Measurements from ENCODE around the gene FSD1. TPM values are rescaled to one million over a fixed set of nuclear protein-coding genes. Genes with fewer than 3 reads are reported as not detected.

Gene FSD1
- total and polyA plus RNA-seq, 10 of the 15 experiments (the other 5 are each of a cell fraction or from before 2014, with no cell fraction given) = 0.15 to 5.1 (median 4.0) TPM; not detected in 1

DNA sequence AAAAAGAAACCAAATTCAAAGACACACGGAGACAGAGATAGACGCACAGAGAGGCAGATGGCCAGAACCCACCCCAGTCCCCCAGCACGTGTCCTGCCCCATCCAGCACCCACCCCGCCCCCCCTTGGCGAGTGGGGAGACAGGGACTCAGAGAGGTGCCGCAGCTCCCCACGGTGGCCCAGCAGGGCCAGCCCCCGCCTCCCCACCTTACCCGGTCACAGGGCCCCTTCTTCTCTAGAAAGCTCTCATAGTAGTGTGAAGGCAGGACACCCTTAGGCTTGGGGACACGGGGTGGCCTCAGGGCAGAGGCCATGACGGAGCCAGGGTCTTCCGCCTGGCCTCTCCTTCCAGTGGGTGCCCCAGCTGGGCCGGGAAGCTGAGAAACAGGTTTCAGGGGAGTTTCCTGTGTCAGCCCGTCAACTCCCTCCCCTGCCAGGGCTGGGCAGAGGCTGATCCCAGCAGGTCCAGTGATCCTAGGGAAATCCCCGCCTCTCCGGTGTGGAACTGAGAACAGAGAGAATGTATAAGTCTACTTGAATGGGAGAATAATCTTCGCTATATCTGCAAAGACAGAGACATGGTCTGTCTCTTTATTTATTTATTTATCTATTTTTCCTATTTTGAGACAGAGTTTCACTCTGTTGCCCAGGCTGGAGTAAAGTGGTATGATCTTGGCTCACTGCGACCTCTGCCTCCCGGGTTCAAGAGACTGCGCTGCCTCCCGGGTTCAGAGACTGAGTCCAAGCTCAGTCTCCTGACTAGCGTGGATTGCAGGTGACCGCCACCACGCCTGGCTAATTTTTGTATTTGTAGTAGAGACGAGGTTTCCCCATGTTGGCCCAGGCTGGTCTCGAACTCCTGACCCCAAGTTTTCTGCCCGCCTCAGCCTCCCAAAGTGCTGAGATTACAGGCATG lies 34.3 kb downstream of the FSD1 start, which contains the start of gene STAP2:
Gene STAP2, minus strand, starts transcription at position 387 of the 915 bp plus-strand sequence. Its CDS starts 74 bp downstream, at position 313.
- H3K27ac ChIP-seq (ENCODE audit: control insufficient read depth, insufficient read depth) = peak within 1 kb of the TSS; percentile 81
- ChIA-PET SMC1A (ENCODE audit: uncharacterized antibody, unreplicated experiment) (interaction anchor here (0.8 to 2.3 kb wide), 3 partner anchors 14 to 351 kb away, joined by 4 to 8 read pairs (median 4); partner anchors contain the start of gene CHAF1A), POLR2A (interaction anchor here (0.5 to 0.8 kb wide), 2 partner anchors 29 to 60 kb away, joined by 3 read pairs; no protein-coding TSS in a partner anchor), RAD21 (ENCODE audit: unreplicated experiment) (interaction anchor here (0.7 kb wide), 1 partner anchor 11 kb away, joined by 4 read pairs; no protein-coding TSS in a partner anchor), CTCF (interaction anchor here (0.8 to 2.4 kb wide), 4 partner anchors 14 to 72 kb away, joined by 3 to 10 read pairs (median 4); partner anchors contain the start of gene CHAF1A)
- H3K4me3 ChIP-seq = peak within 1 kb of the TSS; percentile 85
- peaks cover 7% of the 10 kb centered on the region for H3K4me1 ChIP-seq (ENCODE audit: control insufficient read depth, insufficient read depth, low read length)
- H3K36me3 ChIP-seq (ENCODE audit: control insufficient read depth in 2 of 2, insufficient read depth in 2 of 2, low read length in 1 of 2) = no peaks in the 10 kb centered on the region
- ATAC-seq (no peak), DNase-seq (ENCODE audit: low read depth, low spot score) (no peak), FAIRE-seq (no peak)
- H3K9me3 ChIP-seq (replicated peaks; ENCODE audit: control insufficient read depth, insufficient read depth, low read length) = no peaks in the 10 kb centered on the region
- intact Hi-C loops (cut with micrococcal nuclease; ENCODE audit: unreplicated experiment) = no loop called here
- no TSS peak for BruUV-seq (replicated peaks)
- WGBS (ENCODE audit: insufficient coverage, insufficient replicate concordance, low lambda C conversion rate, missing lambda C conversion rate) = 51% methylated on average over 27 of the region's 27 CpGs
- H3K79me2 ChIP-seq (ENCODE audit: control insufficient read depth, insufficient read depth, low read length) = no peaks in the 10 kb centered on the region
- peak within 1 kb of the TSS; percentile 72 for H3K9ac ChIP-seq (ENCODE audit: control insufficient read depth, insufficient read depth, low read length)
- H2AFZ ChIP-seq (ENCODE audit: control insufficient read depth, low read depth, low read length) = peak within 1 kb of the TSS; percentile 83
- H3K27me3 ChIP-seq (replicated peaks in 1 of 2; ENCODE audit: control insufficient read depth in 2 of 2, insufficient read depth in 2 of 2, low read length in 1 of 2) = no peaks in the 10 kb centered on the region
- H3K4me2 ChIP-seq (ENCODE audit: control insufficient read depth, insufficient read depth) = peak within 1 kb of the TSS; percentile 87
- no peaks in the 10 kb centered on the region for H4K20me1 ChIP-seq (ENCODE audit: control insufficient read depth, insufficient read depth)
- in situ Hi-C loops (cut with MboI) = no loop called here
- TF ChIP-seq STAT3 (IDR thresholded peaks at IDR 0.05; ENCODE audit: low read depth, low read length) (no peak), SREBF1 (IDR thresholded peaks at IDR 0.05; ENCODE audit: low read length) (no peak), IKZF1 (conservative IDR thresholded peaks at IDR 0.05) (0 out of 2 replicates have a peak, but pooled peaks have one; percentile 29), IRF4 (IDR thresholded peaks at IDR 0.05; ENCODE audit: low read depth, low read length) (no peak), MEF2A (IDR thresholded peaks at IDR 0.05; ENCODE audit: insufficient read depth, low read depth, low read length) (no peak), ZNF384 (IDR thresholded peaks at IDR 0.05; ENCODE audit: borderline replicate concordance, low read depth, low read length) (no peak), CHD4 (IDR thresholded peaks at IDR 0.05) (no peak), RAD21 (IDR thresholded peaks at IDR 0.05; ENCODE audit: insufficient read depth, low read depth, low read length) (no peak), ATF3 (IDR thresholded peaks at IDR 0.05; ENCODE audit: borderline replicate concordance, extremely low read depth, low read depth, low read length) (no peak), SPI1 (IDR thresholded peaks at IDR 0.05; ENCODE audit: borderline replicate concordance, insufficient read depth, low read depth, low read length) (0 out of 2 replicates have a peak, but pooled peaks have one; percentile 1), REST (IDR thresholded peaks at IDR 0.05; ENCODE audit: low read depth, low read length) (no peak), BCLAF1 (IDR thresholded peaks at IDR 0.05) (no peak), RUNX3 (IDR thresholded peaks at IDR 0.05; ENCODE audit: low read length) (no peak), ZNF207 (IDR thresholded peaks at IDR 0.05; ENCODE audit: borderline replicate concordance) (no peak), BCL11A (IDR thresholded peaks at IDR 0.05; ENCODE audit: low read depth, low read length) (no peak), ASH2L (IDR thresholded peaks at IDR 0.05; ENCODE audit: borderline replicate concordance, low read depth) (no peak), FOXK2 (IDR thresholded peaks at IDR 0.05) (no peak)
